ENCODE results near the gene AP1G1.
"Not testable (repeated sequence)": the region's sequence is repeated elsewhere in the genome, so short reads cannot be mapped to it uniquely, and the experiment has no call there.

Gene AP1G1

DNA sequence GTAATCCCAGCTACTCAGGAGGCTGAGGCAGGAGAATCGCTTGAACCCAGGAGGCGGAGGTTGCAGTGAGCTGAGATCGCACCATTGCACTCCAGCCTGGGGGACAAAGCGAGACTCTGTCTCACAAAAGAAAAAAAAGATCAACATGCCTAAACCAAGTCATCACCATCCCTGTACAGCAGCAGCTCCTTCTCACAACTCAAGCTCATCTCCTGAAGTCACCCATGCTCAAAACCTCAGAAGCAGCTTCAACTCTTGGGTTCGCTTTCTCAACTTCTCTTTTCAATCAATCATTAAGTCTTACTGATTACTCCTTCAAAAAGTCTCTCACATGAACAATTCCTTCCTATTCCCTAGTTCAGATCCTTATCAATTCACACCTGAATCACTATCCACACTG lies 115.5 kb downstream of the AP1G1 start:
- no peak for DNase-seq (ENCODE audit: extremely low read depth, low read depth)
- H3K4me3 ChIP-seq (replicated peaks; ENCODE audit: low read depth, low read length), result no peak overlapping the region
- TF ChIP-seq, protein P1, sequence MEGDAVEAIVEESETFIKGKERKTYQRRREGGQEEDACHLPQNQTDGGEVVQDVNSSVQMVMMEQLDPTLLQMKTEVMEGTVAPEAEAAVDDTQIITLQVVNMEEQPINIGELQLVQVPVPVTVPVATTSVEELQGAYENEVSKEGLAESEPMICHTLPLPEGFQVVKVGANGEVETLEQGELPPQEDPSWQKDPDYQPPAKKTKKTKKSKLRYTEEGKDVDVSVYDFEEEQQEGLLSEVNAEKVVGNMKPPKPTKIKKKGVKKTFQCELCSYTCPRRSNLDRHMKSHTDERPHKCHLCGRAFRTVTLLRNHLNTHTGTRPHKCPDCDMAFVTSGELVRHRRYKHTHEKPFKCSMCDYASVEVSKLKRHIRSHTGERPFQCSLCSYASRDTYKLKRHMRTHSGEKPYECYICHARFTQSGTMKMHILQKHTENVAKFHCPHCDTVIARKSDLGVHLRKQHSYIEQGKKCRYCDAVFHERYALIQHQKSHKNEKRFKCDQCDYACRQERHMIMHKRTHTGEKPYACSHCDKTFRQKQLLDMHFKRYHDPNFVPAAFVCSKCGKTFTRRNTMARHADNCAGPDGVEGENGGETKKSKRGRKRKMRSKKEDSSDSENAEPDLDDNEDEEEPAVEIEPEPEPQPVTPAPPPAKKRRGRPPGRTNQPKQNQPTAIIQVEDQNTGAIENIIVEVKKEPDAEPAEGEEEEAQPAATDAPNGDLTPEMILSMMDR (IDR thresholded peaks at IDR 0.05; ENCODE audit: low read depth, low read length, missing control alignments), result no peak

DNA sequence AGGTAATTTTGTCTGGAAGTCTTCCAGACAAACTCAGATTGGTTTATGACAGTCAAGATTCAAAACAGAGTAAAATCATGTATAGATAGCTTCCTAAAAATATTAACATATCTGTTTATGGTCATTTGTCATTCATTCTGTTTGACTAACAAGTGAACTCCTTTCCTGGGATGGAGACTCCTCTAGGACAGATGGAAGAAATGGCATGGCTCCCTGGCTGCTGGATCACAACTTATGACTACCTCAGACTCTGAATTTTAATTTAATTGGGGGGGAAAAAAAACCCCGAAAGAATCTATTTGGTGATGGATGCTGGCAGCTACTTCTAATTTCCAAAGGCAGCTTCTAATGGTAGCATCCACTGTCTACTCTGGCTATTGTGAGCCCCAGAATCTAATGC lies 118.7 kb downstream of the AP1G1 start:
- no peak overlapping the region for H3K4me3 ChIP-seq (replicated peaks; ENCODE audit: low read depth, low read length)
- DNase-seq (ENCODE audit: extremely low read depth, low read depth), result no peak
- TF ChIP-seq, protein P1 (IDR thresholded peaks at IDR 0.05; ENCODE audit: low read depth, low read length, missing control alignments), result no peak

DNA sequence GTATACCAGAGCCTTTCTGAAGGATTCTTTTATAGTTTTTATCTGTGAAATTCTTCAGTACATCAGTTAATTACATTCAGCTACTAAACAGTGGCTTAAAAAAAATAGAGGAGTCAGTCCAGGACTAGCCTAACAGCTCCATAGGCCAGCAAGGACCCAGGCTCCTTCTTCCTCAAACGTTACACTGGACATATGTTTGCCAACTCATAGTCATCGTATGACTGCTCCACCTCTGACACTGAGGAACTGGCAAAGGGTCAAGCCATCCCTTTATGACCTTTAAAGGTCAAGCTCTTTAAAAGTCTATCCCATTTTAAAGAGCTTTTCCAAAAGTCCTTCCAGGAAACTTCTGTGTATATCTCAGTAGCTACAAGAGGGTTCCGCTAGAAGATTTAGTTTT lies 120.8 kb downstream of the AP1G1 start:
- no peak for DNase-seq (ENCODE audit: extremely low read depth, low read depth)
- TF ChIP-seq, protein P1 (IDR thresholded peaks at IDR 0.05; ENCODE audit: low read depth, low read length, missing control alignments), result no peak
- H3K4me3 ChIP-seq (replicated peaks; ENCODE audit: low read depth, low read length), result no peak overlapping the region

DNA sequence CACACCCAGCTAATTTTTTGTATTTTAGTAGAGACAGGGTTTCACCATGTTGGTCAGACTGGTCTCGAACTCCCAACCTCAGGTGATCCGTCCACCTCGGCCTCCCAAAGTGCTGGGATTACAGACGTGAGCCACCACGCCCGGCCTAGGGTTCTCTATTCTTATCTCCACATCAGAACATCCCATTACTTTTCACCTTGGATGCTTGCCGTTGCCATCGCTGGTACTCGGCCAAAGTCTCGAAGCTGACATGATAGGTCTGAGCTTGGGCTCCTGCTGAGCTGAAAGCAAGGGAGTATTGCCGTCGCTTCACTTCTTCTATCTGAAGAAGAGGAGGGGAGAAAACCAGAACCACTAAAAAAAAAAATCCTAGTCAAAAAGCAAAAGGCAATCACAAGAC lies 124.4 kb downstream of the AP1G1 start:
- not testable (repeated sequence) for DNase-seq (ENCODE audit: extremely low read depth, low read depth); H3K4me3 ChIP-seq (replicated peaks; ENCODE audit: low read depth, low read length)

DNA sequence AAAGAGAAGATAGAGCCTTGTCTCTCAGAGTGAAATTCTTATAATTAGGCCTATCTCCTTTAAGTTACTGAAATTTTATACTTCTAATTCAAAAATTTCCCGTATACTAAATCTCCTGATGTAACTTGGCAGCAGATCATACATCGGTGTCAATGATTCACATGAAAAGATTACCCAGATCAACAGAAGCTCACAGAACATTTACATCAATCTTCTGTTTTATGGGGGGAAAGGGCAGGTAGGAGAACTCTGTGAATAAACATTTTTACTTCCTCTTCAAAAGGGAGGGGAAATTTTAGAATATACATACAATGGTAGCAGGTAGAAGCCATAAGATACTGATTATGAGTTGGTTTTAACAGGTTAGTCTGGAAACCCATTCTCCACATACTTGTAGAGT lies 127.3 kb downstream of the AP1G1 start:
- H3K4me3 ChIP-seq (replicated peaks; ENCODE audit: low read depth, low read length), result no peak overlapping the region
- TF ChIP-seq, protein P1 (IDR thresholded peaks at IDR 0.05; ENCODE audit: low read depth, low read length, missing control alignments), result no peak

More for the DNA sequence above, 127.3 kb downstream of the AP1G1 start:
- DNase-seq (ENCODE audit: extremely low read depth, low read depth), result no peak

Data from HFF-Myc (cell line).